Stimulated activated CD8-positive, alpha-beta memory T cell treated with anti-CD3 and anti-CD28 coated beads, Interleukin-4, amount 100 ng/mL, for 4 hours (primary cell): ENCODE measurements around the gene LENG8.
A peak's percentile ranks its signal among the peaks of the same experiment; 100 is the strongest.

Experiments used
- DNase-seq, 2 donors: peaks; one replicate each; pipeline ENCODE4 v3.0.0-alpha.2; 2020; ENCODE audit warnings: low read depth in 2 of 2, low spot score in 1 of 2

The LENG8 gene

GRCh38 chr19:54448774-54449700 is at the start of gene LENG8:
Gene LENG8, plus strand, starts transcription at chr19:54449199. Its CDS starts 2,146 bp downstream, at chr19:54451345.
- peak; percentile 94 to 96 for DNase-seq

DNA sequence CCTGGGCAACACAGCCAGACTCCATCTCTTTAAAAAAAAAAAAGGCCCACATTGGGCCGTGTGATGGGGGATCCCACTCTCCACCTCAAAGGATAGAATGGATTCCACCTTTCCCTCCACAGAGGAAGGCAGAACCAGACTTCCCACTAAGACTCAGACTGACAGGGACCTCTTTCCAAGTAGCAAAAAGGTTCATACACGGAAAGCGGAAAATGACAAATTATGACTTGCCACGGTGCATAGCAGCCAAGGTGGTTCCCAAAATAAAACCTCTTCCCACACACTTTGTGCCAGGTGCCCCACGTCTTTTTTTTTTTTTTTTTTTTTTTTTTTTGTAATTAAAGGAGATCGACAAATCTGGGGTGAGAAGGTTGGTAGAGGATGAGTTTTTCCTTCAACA is 48.1 kb upstream of the LENG8 start:
- no peak for DNase-seq

GRCh38 chr19:54403054-54403453 is 45.9 kb upstream of the LENG8 start:
- DNase-seq, result no peak

DNA sequence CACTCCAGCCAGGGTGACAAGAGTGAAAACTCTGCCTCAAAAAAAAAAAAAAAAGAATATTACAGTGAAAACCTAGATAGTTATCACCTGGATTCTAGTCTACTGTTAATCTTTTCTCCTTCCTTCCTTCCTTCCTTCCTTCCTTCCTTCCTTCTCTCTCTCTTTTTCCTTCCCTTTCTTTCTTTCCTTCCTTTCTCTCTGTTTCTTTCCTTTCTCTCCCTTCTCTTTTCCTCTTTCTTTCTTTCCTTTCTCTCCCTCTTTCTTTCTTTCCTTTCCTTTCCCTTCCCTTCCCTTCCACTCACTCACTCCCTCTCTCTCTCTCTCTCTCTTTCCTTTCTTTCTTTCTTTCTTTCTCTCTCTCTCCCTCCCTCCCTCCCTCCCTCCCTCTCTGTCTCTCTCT is 43.4 kb upstream of the LENG8 start:
- DNase-seq, result no peak

GRCh38 chr19:54407780-54408179 is 41.2 kb upstream of the LENG8 start:
- DNase-seq, result no peak

- DNase-seq, result no peak
Observed at GRCh38 chr19:54408456-54409026, 40.5 kb upstream of the LENG8 start.

GRCh38 chr19:54411033-54411432 is 38.0 kb upstream of the LENG8 start:
- no peak for DNase-seq

DNA sequence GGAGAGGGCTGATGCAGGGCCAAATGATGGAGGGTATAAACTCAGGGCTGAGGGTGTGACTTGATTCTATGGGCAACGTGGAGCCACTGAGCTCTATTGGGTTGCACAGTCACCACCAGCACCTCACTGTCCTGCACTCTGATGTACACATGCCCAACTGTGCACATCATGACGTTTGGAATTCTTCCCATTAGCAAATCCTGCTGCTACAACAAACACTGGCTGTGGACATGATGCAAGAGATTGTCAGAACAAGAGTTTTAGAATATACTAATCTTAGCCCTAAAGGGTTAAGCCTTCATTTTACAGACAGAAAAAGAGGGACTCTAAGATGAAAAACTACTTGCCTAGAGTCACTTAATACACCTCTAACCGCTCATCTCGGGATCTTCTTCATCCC is 36.1 kb upstream of the LENG8 start:
- no peak for DNase-seq

DNA sequence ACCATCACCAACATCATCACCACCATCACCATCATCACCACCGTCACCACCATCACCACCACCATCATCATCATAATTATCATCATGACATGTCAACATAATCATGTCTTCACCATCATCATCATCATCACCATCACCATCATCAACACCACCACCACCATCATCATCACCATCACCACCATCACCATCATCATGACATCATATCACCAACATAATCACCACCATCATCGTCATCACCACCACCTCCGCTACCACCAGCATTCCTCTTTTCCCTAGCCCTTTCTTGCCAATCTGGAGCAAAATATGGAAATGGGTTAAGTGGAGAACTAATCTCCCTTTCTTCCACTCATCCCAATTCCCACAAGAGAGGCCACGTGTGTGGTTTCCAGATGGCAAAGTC is 34.8 kb upstream of the LENG8 start:
- DNase-seq, result no peak

- DNase-seq, result no peak
Observed at GRCh38 chr19:54415208-54415900, 33.6 kb upstream of the LENG8 start, which contains the start of gene TTYH1. Gene TTYH1, plus strand, starts transcription at chr19:54415464. Its CDS starts 89 bp downstream, at chr19:54415553.

DNA sequence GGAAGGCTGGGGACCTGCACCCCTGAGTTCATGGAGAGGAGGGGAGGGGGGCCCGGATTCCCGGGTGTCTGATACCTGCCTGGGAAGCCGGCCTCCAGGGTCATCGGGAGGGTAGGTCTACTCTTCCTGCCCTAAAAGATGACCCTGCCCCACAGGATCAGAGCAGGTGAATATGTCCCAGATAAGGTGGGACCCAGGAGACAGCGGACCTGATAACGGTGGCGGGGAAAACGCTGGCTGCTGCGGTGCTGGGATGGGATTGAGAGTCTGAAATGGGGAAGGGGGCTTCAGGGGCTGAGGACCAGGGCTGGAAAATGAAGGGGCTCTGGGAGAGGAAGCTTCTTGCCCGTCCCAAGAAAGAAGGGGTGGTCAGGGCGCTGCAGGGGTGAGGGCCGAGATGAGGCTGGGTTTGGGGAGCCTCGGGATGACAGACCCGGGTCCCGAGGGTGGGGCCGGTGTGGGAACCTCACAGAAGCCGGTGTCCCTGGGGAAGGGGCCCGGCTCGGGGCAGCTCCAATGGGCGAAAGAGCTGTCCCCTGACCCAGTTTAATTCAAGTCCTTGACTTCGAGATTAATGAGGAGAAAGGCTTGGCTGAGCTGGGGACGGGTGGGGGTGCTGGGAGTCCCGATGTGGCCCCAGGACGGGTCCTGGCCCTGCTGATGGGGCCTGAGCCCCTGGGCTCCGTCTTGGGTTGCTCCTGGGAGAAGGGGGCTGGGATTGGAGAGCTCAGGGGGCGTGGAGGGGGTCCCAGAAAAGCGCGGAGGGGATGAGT is 32.9 kb upstream of the LENG8 start:
- DNase-seq, result no peak

DNA sequence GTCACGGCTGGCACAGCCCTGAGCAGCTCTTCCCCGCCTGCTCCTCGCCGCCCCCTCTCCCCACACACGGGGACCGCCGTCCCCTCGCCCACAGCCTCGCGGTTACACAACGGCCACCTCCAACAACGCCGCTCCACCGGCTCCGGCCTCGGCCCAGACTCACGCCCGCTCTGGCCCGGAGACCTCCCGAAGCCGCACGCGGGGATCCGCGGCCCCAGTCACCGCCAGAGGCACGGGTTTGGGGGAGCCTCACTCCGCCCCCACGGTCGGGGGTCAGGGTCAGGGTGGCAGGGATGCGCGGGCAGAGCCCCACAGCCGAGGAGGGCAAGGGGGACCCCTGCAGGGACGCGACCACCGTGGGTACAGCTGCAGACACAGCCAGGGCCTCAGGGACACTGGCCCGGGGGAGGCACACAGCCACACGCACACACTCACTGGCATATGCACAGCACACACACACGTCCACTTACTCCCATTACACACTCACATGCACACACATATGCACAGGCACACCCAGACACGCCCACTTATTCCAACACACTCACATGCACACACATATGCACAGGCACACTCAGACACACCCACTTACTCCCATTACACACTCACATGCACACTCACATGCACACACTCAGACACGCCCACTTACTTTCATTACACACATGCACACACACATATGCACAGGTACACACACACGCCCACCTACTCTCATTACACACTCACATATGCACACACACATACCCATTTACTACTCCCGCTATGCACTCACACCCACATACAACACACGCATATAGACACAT is 32.1 kb upstream of the LENG8 start:
- DNase-seq, result no peak

GRCh38 chr19:54418030-54418929 is 30.7 kb upstream of the LENG8 start:
- no peak for DNase-seq

- no peak for DNase-seq
Observed at GRCh38 chr19:54418930-54419800, 29.8 kb upstream of the LENG8 start.

- DNase-seq, result no peak
Observed at GRCh38 chr19:54420068-54420382, 29.0 kb upstream of the LENG8 start.

- DNase-seq, result no peak
Observed at GRCh38 chr19:54420383-54421168, 28.4 kb upstream of the LENG8 start.

DNA sequence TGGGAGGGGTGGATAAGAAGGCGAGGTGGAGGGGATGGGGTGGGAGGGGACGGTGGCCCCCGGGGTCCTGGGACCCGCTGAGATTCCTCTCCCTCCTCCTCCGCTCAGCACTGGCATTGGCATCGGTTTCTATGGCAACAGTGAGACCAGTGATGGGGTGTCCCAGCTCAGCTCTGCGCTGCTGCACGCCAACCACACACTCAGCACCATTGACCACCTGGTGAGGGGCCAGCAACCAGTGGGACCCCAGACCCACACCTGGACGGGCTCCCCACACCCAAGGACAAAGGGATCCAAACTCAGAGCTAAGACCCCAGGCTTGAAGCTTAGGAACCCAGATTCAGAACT is 27.9 kb upstream of the LENG8 start:
- DNase-seq, result no peak

DNA sequence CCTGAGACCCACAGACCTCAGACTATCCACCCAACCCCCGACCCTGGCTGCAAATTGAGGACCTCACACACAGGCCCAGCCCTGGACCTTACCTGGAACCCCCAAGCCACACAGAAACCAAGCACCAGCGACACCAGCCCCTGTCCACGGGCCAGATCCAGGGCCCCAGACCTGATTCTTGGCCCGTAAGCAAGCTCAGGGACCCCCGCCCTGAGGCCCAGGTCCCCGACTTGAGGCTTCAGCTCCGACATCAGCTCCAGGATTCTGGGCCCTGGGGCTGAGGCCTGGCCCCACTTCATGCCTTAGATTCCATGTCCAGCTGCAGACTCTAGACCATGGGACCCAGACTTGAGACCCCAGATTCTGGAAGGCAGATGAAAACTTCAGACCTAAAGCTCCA is 27.5 kb upstream of the LENG8 start:
- no peak for DNase-seq
